ENCODE data around the gene CLCNKA.
A peak's percentile ranks its signal among the peaks of the same experiment; 100 is the strongest.

The CLCNKA gene

GRCh38 chr1:16074217-16074616 is 52.4 kb downstream of the CLCNKA start:
- H3K4me3 ChIP-seq (ENCODE audit: low read depth in 1 of 5, low read length in 5 of 5): no peak overlapping the region
- no peak overlapping the region for H3K9ac ChIP-seq (ENCODE audit: low read length in 5 of 5)

GRCh38 chr1:16075337-16076030 is 53.6 kb downstream of the CLCNKA start:
- Histone ChIP-seq H3K9ac (ENCODE audit: low read length in 5 of 5) (no peak overlapping the region), H3K4me3 (ENCODE audit: low read depth in 1 of 5, low read length in 5 of 5) (no peak overlapping the region), H3K36me3 (ENCODE audit: control insufficient read depth in 5 of 5, insufficient read depth in 5 of 5, low read length in 5 of 5) (no peaks in the 10 kb centered on the region), H3K4me1 (ENCODE audit: control insufficient read depth in 5 of 5, insufficient read depth in 5 of 5, low read length in 5 of 5) (peaks cover 4 to 39% (median 20%) of the 10 kb centered on the region in 5 donors), H3K27ac (ENCODE audit: low read depth, low read length) (no peak overlapping the region), H3K9me3 (ENCODE audit: control insufficient read depth in 5 of 5, low read length in 5 of 5) (no peaks in the 10 kb centered on the region), H3K27me3 (ENCODE audit: control insufficient read depth in 5 of 5, insufficient read depth in 4 of 5, low read length in 5 of 5) (peaks cover 0 to 18% (median 13%) of the 10 kb centered on the region in 5 donors)

More at GRCh38 chr1:16074217-16074616, 52.4 kb downstream of the CLCNKA start:
- Histone ChIP-seq H3K27ac (ENCODE audit: low read depth, low read length) (no peak overlapping the region), H3K27me3 (ENCODE audit: control insufficient read depth in 5 of 5, insufficient read depth in 4 of 5, low read length in 5 of 5) (peaks cover 0 to 18% (median 13%) of the 10 kb centered on the region in 5 donors), H3K36me3 (ENCODE audit: control insufficient read depth in 5 of 5, insufficient read depth in 5 of 5, low read length in 5 of 5) (no peaks in the 10 kb centered on the region), H3K4me1 (ENCODE audit: control insufficient read depth in 5 of 5, insufficient read depth in 5 of 5, low read length in 5 of 5) (peaks cover 4 to 38% (median 19%) of the 10 kb centered on the region in 5 donors), H3K9me3 (ENCODE audit: control insufficient read depth in 5 of 5, low read length in 5 of 5) (no peaks in the 10 kb centered on the region)

GRCh38 chr1:16076031-16076864 is 54.4 kb downstream of the CLCNKA start:
- no peaks in the 10 kb centered on the region for H3K9me3 ChIP-seq (ENCODE audit: control insufficient read depth in 5 of 5, low read length in 5 of 5)
- H3K4me3 ChIP-seq (ENCODE audit: low read depth in 1 of 5, low read length in 5 of 5): no peak overlapping the region
- H3K27ac ChIP-seq (ENCODE audit: low read depth, low read length): no peak overlapping the region
- H3K9ac ChIP-seq (ENCODE audit: low read length in 5 of 5): peak overlapping the region in 1 of 5 donors; percentile 31
- H3K27me3 ChIP-seq (ENCODE audit: control insufficient read depth in 5 of 5, insufficient read depth in 4 of 5, low read length in 5 of 5): peaks cover 0 to 18% (median 13%) of the 10 kb centered on the region in 5 donors
- peaks cover 4 to 39% (median 20%) of the 10 kb centered on the region in 5 donors for H3K4me1 ChIP-seq (ENCODE audit: control insufficient read depth in 5 of 5, insufficient read depth in 5 of 5, low read length in 5 of 5)
- H3K36me3 ChIP-seq (ENCODE audit: control insufficient read depth in 5 of 5, insufficient read depth in 5 of 5, low read length in 5 of 5): no peaks in the 10 kb centered on the region

DNA sequence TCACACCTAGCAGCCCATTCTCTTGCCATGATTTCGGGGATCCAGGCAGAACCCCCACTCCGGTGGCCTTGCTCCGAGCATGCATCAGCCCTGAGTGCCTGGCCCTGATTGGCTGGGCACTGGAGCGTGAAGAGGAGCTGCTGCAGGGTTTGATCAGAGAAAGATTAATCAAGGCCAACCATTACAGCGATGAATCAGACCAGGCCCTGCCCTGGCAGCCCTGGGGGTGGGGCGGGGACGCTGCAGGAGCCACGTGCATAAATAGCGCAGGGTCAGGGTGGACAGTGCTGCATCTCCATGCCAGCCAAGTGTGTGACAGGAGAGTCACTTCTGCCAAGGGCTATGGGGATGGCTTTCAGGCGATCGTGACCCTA is 55.0 kb downstream of the CLCNKA start:
- Histone ChIP-seq H3K27ac (ENCODE audit: low read depth, low read length) (no peak overlapping the region), H3K4me3 (ENCODE audit: low read depth in 1 of 5, low read length in 5 of 5) (no peak overlapping the region), H3K4me1 (ENCODE audit: control insufficient read depth in 5 of 5, insufficient read depth in 5 of 5, low read length in 5 of 5) (peaks cover 4 to 39% (median 23%) of the 10 kb centered on the region in 5 donors), H3K27me3 (ENCODE audit: control insufficient read depth in 5 of 5, insufficient read depth in 4 of 5, low read length in 5 of 5) (peaks cover 0 to 18% (median 13%) of the 10 kb centered on the region in 5 donors), H3K36me3 (ENCODE audit: control insufficient read depth in 5 of 5, insufficient read depth in 5 of 5, low read length in 5 of 5) (no peaks in the 10 kb centered on the region), H3K9me3 (ENCODE audit: control insufficient read depth in 5 of 5, low read length in 5 of 5) (no peaks in the 10 kb centered on the region), H3K9ac (ENCODE audit: low read length in 5 of 5) (peak overlapping the region in 1 of 5 donors; percentile 31)

DNA sequence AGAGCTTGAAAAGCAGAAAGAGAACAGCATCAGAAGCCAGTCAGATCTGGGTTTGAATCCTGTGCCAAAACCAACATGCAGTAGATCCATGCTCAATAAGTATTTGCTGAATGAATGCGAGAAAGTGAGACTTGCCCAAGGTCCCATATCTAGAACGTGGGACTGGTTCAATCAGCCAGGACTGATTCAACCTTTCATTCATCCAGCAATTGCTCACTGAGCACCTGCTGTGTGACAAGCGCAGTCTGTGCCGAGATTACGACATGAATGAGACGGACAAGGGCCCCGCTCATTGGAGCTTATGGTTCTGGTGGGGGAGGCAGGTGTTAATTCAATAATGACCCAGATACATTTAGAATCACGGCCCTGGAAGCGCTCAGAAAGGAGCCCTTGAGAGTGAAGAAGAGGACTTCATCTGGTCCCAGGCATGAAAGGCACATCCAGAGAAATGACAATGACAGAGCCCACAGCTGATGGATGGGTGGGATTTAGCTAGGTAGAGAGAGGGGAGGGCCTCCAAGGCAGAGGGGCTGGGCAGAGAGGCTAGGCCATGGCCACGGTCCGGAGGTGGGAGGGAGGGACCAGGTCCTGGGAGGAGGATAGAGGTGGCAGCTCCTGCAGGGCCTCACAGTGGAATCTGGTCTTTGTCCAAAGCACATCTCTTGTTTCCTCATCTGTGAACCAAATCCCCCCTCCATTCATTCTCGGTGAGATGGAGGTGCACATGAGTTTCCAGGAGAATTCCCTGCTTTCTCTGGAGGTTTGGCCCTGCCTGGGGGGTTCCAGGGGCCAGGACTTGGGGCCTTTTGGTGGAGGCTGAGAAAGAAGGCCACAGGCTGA is 55.8 kb downstream of the CLCNKA start:
- peaks cover 0 to 12% (median 5%) of the 10 kb centered on the region in 5 donors for H3K27me3 ChIP-seq (ENCODE audit: control insufficient read depth in 5 of 5, insufficient read depth in 4 of 5, low read length in 5 of 5)
- H3K9me3 ChIP-seq (ENCODE audit: control insufficient read depth in 5 of 5, low read length in 5 of 5): no peaks in the 10 kb centered on the region
- H3K27ac ChIP-seq (ENCODE audit: low read depth, low read length): no peak overlapping the region
- H3K36me3 ChIP-seq (ENCODE audit: control insufficient read depth in 5 of 5, insufficient read depth in 5 of 5, low read length in 5 of 5): no peaks in the 10 kb centered on the region
- H3K4me1 ChIP-seq (ENCODE audit: control insufficient read depth in 5 of 5, insufficient read depth in 5 of 5, low read length in 5 of 5): peaks cover 4 to 39% (median 29%) of the 10 kb centered on the region in 5 donors
- no peak overlapping the region for H3K9ac ChIP-seq (ENCODE audit: low read length in 5 of 5)
- H3K4me3 ChIP-seq (ENCODE audit: low read depth in 1 of 5, low read length in 5 of 5): no peak overlapping the region

- Histone ChIP-seq H3K36me3 (ENCODE audit: control insufficient read depth in 5 of 5, insufficient read depth in 5 of 5, low read length in 5 of 5) (no peaks in the 10 kb centered on the region), H3K9me3 (ENCODE audit: control insufficient read depth in 5 of 5, low read length in 5 of 5) (no peaks in the 10 kb centered on the region), H3K4me3 (ENCODE audit: low read depth in 1 of 5, low read length in 5 of 5) (peak overlapping the region in 1 of 5 donors; percentile 31), H3K27me3 (ENCODE audit: control insufficient read depth in 5 of 5, insufficient read depth in 4 of 5, low read length in 5 of 5) (peaks cover 0 to 2% (median 0%) of the 10 kb centered on the region in 5 donors), H3K4me1 (ENCODE audit: control insufficient read depth in 5 of 5, insufficient read depth in 5 of 5, low read length in 5 of 5) (peaks cover 4 to 31% (median 22%) of the 10 kb centered on the region in 5 donors), H3K9ac (ENCODE audit: low read length in 5 of 5) (no peak overlapping the region), H3K27ac (ENCODE audit: low read depth, low read length) (no peak overlapping the region)
Measured at GRCh38 chr1:16078925-16079656, 57.3 kb downstream of the CLCNKA start.

- H3K36me3 ChIP-seq (ENCODE audit: control insufficient read depth in 5 of 5, insufficient read depth in 5 of 5, low read length in 5 of 5): no peaks in the 10 kb centered on the region
- H3K27ac ChIP-seq (ENCODE audit: low read depth, low read length): no peak overlapping the region
- H3K9ac ChIP-seq (ENCODE audit: low read length in 5 of 5): no peak overlapping the region
- no peak overlapping the region for H3K4me3 ChIP-seq (ENCODE audit: low read depth in 1 of 5, low read length in 5 of 5)
- peaks cover 4 to 38% (median 27%) of the 10 kb centered on the region in 5 donors for H3K4me1 ChIP-seq (ENCODE audit: control insufficient read depth in 5 of 5, insufficient read depth in 5 of 5, low read length in 5 of 5)
- no peaks in the 10 kb centered on the region for H3K27me3 ChIP-seq (ENCODE audit: control insufficient read depth in 5 of 5, insufficient read depth in 4 of 5, low read length in 5 of 5)
- no peaks in the 10 kb centered on the region for H3K9me3 ChIP-seq (ENCODE audit: control insufficient read depth in 5 of 5, low read length in 5 of 5)
Measured at GRCh38 chr1:16080422-16081150, 58.8 kb downstream of the CLCNKA start.

DNA sequence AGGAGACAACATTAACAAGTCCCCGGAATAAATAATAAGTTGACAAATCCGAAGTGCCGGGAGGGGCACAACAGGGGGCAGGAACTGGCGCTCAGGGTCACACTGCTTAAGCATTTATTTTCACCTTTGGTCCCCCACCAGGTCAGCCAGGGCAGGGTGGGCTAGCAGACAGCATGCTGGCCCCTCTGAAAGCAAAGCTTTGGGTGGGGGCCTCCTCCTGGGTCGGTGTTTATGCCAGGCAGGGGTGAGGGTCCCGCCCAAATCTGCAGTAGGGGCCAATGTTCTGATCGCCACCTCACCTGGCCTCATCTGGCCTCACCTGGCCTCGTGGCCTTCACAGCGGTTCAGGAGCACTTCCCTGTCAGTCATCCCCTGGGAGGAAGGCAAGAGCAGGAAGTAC is 59.8 kb downstream of the CLCNKA start:
- Histone ChIP-seq H3K36me3 (ENCODE audit: control insufficient read depth in 5 of 5, insufficient read depth in 5 of 5, low read length in 5 of 5) (no peaks in the 10 kb centered on the region), H3K4me1 (ENCODE audit: control insufficient read depth in 5 of 5, insufficient read depth in 5 of 5, low read length in 5 of 5) (peaks cover 4 to 34% (median 20%) of the 10 kb centered on the region in 5 donors), H3K4me3 (ENCODE audit: low read depth in 1 of 5, low read length in 5 of 5) (no peak overlapping the region), H3K9ac (ENCODE audit: low read length in 5 of 5) (peak overlapping the region in 2 of 5 donors; percentile 47 to 56), H3K27me3 (ENCODE audit: control insufficient read depth in 5 of 5, insufficient read depth in 4 of 5, low read length in 5 of 5) (no peaks in the 10 kb centered on the region), H3K9me3 (ENCODE audit: control insufficient read depth in 5 of 5, low read length in 5 of 5) (no peaks in the 10 kb centered on the region), H3K27ac (ENCODE audit: low read depth, low read length) (no peak overlapping the region)
